GM13976 (cell line): ENCODE data around the gene DDX23.

ENCODE experiments used
- DNase-seq: peaks from one replicate; pipeline ENCODE4 v3.0.0; 2012; ENCODE audit warnings: low spot score
- CTCF ChIP-seq: IDR thresholded peaks from 2 replicates; pipeline ENCODE4 v1.5.1; 2012; ENCODE audit warnings: borderline replicate concordance, mild to moderate bottlenecking; ENCODE audit not compliant: insufficient read depth; ENCODE audit errors: extremely low read depth, missing control alignments, control extremely low read depth
- in situ Hi-C: fragments of 300-500 bp; cut with MboI; formaldehyde crosslinking; loops from one replicate; pipeline ENCODE4 v1.12.0; 2022; ENCODE audit warnings: low sequenced_read_pairs, mixed read lengths, inconsistent platforms; ENCODE audit not compliant: unreplicated experiment

DDX23 gene

GRCh38 chr12:48813465-48814261, 38.3 kb downstream of the DDX23 start:
- in situ Hi-C loops, result no loop called here
- no peak for TF ChIP-seq CTCF
- peak; percentile 50 for DNase-seq

GRCh38 chr12:48812389-48812788, 39.6 kb downstream of the DDX23 start:
- no peak for DNase-seq
- in situ Hi-C loops, result no loop called here
- no peak for TF ChIP-seq CTCF

GRCh38 chr12:48811437-48812090, 40.4 kb downstream of the DDX23 start:
- in situ Hi-C loops, result no loop called here
- TF ChIP-seq CTCF, result no peak
- no peak for DNase-seq

- DNase-seq, result no peak
- in situ Hi-C loops, result no loop called here
- TF ChIP-seq CTCF, result no peak
Measured at GRCh38 chr12:48810903-48811431, 41.0 kb downstream of the DDX23 start.

GRCh38 chr12:48807981-48808380, 44.0 kb downstream of the DDX23 start:
- in situ Hi-C loops, result no loop called here
- no peak for TF ChIP-seq CTCF
- DNase-seq, result no peak

- in situ Hi-C loops, result no loop called here
- TF ChIP-seq CTCF, result no peak
- DNase-seq, result no peak
Measured at GRCh38 chr12:48803675-48804074, 48.3 kb downstream of the DDX23 start.

GRCh38 chr12:48800971-48801370, 51.0 kb downstream of the DDX23 start:
- in situ Hi-C loops, result no loop called here
- no peak for DNase-seq

More at GRCh38 chr12:48800971-48801370, 51.0 kb downstream of the DDX23 start:
- TF ChIP-seq CTCF, result no peak
